Frontal cortex (tissue), 4 donors: ENCODE results near the gene RHBDL3. TPM values are rescaled to one million over a fixed set of nuclear protein-coding genes. Genes with fewer than 3 reads are reported as not detected.
A peak's percentile ranks its signal among the peaks of the same experiment; 100 is the strongest.
"Not testable (repeated sequence)": the region's sequence is repeated elsewhere in the genome, so short reads cannot be mapped to it uniquely, and the experiment has no call there.

ENCODE experiments used
- DNase-seq, 2 donors: peaks; one replicate each; pipeline ENCODE4 v3.0.0; 2012; ENCODE audit warnings: low spot score in 2 of 2
- FAIRE-seq: peaks from 2 replicates; lab custom pipeline; 2012; peaks lifted over from hg19 to GRCh38; lab: Jason Lieb, UNC
- small RNA-seq: library from RNA; depleted of rRNA; stranded (forward); fragments of <200 nt; gene quantifications from one replicate; pipeline ENCODE3, GENCODE V24; 2014
- total RNA-seq: library from RNA; depleted of rRNA; stranded (reverse); fragments of >200 nt; gene quantifications from one replicate; pipeline ENCODE4 v1.2.3, GENCODE V29; 2014
- donor health status: control.
- donor health status: control.
- donor health status: control.

RHBDL3 gene
- total RNA-seq, 1 donor from 2014 or later = 1.6 TPM

DNA sequence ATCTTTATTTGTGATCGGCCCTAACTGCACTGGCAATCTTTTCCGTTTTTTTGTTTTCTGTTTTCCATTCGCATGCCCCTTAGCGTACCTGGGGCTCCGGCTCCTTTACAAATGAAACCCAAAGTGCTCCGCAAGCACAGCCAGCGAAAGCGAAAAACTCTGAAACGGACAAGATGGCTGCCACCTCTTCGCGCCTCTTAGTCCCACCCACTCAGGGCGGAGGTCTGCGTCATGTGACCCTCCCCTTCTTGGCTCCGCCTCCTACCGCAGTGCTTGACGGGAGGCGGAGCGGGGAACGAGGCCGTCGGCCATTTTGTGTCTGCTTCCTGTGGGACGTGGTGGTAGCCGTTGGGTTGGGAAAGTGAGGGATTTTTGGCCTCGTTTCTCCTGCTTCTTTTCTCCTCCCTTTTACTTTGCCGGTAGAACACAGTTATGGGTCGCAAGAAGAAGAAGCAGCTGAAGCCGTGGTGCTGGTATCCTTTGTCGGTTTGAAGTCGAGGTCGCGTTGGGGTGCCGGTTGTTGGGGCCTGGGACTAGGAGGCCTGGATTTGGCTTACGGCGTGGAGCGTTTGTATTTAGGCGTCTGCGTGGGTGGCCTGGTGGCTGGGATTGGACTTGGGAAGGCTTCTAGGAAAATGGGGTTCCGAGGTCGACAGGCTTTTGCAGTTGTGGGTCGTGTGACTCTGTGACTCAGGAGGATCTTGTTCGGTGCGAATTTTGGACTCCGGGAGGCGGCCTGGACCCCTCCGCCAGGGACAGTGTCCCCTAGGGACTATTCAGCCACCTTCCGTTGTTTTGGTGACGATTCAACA, 84.4 kb downstream of the RHBDL3 start, which contains the start of gene ZNF207:
Gene ZNF207 (plus strand): TSS at position 304 of the 812 bp plus-strand sequence. CDS start 129 bp downstream, at position 433.
- DNase-seq (peak; percentile 78 to 86), FAIRE-seq (no peak)

DNA sequence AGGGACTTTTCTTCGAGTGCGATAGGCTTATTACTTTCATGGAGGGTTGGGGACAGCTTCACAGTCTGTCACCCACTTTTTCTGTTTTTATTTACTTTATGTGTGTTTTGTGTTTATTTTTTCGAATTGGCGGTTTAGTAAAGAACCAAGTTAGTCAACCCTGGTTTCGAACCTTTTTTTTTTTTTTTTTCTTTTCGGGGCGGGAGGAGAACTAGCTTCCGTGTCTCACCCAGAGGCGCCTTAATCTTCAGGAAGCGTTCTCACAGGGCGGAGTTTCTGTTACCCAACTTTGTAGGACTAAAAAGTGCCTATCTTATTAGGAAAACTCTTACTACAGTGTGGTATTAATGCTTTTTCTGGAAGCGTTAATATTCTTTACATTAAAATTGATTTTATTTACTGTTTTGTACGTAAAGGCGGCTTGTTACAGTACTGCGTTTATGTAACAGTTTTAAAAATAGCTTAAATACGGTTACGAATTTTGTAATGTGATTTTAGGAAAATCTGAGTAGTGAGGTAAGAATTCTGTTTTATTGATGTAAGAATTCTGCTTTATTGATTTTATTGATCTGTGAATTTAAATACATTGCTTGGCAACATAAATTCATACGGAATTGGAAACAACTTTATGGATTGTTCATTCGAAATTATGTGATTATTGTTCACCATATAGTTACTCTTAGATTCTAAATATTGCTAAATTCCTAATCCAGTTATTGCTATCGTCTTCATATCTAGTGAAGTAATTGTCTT, 85.2 kb downstream of the RHBDL3 start:
- FAIRE-seq = no peak

DNA sequence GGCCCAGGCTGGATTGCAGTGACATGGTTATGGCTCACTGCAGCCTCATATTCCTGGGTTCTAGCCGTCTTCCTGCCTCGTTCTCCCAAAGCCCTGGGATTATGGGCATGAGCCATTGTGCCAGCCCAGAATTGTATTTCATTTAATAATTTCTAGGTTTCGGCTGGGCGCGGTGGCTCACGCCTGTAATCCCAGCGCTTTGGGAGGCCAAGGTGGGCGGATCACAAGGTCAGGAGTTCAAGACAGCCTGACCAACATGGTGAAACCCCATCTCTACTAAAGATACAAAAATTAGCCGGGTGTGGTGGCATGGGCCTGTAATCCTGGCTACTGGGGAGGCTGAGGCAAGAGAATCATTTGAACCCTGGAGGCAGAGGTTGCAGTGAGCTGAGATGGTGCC, 87.1 kb downstream of the RHBDL3 start:
- FAIRE-seq, DNase-seq: not testable (repeated sequence)

More for the DNA sequence above, 85.2 kb downstream of the RHBDL3 start:
- no peak for DNase-seq

- no peak for FAIRE-seq
Observed at GRCh38 chr17:32355649-32356377, 90.2 kb downstream of the RHBDL3 start.

GRCh38 chr17:32356378-32356743, 90.7 kb downstream of the RHBDL3 start:
- no peak for FAIRE-seq
- no peak for DNase-seq

More at GRCh38 chr17:32355649-32356377, 90.2 kb downstream of the RHBDL3 start:
- DNase-seq = no peak

DNA sequence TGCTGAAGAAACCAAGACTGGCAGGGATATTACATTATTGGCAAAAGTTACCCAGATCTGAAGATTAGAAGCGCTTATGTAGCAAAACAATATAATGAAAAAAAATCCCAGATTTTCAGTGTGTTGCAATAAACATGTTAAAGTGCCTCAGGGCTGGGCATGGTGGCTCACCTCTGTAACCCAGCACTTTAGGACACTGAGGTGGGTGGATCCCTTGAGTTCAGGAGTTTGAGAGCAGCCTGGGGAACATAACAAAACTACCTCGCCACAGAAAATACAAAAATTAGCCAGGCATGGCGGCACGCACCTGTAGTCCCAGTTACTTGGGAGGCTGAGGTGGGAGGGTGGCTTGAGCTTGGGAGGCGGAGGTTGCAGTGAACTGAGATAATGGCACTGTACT, 91.1 kb downstream of the RHBDL3 start:
- DNase-seq (no peak), FAIRE-seq (no peak)

GRCh38 chr17:32357615-32358014, 92.0 kb downstream of the RHBDL3 start:
- DNase-seq = no peak
- FAIRE-seq = no peak

GRCh38 chr17:32361270-32361669, 95.6 kb downstream of the RHBDL3 start:
- FAIRE-seq (no peak), DNase-seq (no peak)

GRCh38 chr17:32370426-32370825, 104.8 kb downstream of the RHBDL3 start:
- FAIRE-seq (no peak), DNase-seq (no peak)

Small RNA genes within 50 kb of the gene (small RNA-seq; reads per million reads assigned to genes)
- 0.10 reads per million for gene UBL5P2

Other genes starting within 250 kb of the RHBDL3 start
- 156 TPM for gene RHOT1, start 123.3 kb upstream of the RHBDL3 start, total RNA-seq
- gene C17orf75, start 76.3 kb downstream of the RHBDL3 start, total RNA-seq = 47.3 TPM
- gene ZNF207, start 84.3 kb downstream of the RHBDL3 start, total RNA-seq = 80.7 TPM
- gene PSMD11, start 178.7 kb downstream of the RHBDL3 start, total RNA-seq = 83.2 TPM
- gene CDK5R1, start 221.2 kb downstream of the RHBDL3 start, total RNA-seq = 271 TPM